IMR-90 (cell line): ENCODE results near the gene ZSCAN5A. TPM values are rescaled to one million over a fixed set of nuclear protein-coding genes. Genes with fewer than 3 reads are reported as not detected.

Experiments
- ATAC-seq: fragments of 200-7000 bp; cut with Tn5 transposase; 2 replicates; pipeline ENCODE4 v1.9.1; 2020; ENCODE audit warnings: low read depth, mild to moderate bottlenecking, moderate library complexity
- Bru-seq: library from RNA; stranded (reverse); fragments of 400-500 nt; gene quantifications from one replicate; lab custom pipeline; 2021; lab: Mats Ljungman, UMichigan
- BruChase-seq, 2 experiments: library from RNA; stranded (reverse); fragments of 400-500 nt; gene quantifications; one replicate each; lab custom pipeline; 2021; lab: Mats Ljungman, UMichigan
- BruUV-seq: library from RNA; stranded (reverse); fragments of 400-500 nt; replicated peaks from 2 replicates; lab custom pipeline; 2021; lab: Mats Ljungman, UMichigan
- CTCF ChIA-PET: fragments of 300-600 bp; formaldehyde crosslinking; extraction: SDS; loops from one replicate; lab custom pipeline; 2021; ENCODE audit warnings: antibody characterized with exemption; lab: Yijun Ruan, JAX
- POLR2A ChIA-PET: fragments of 300-600 bp; sonication (Branson Sonifier 250); formaldehyde crosslinking; loops from one replicate; lab custom pipeline; 2022; ENCODE audit warnings: antibody characterized with exemption; ENCODE audit not compliant: unreplicated experiment; lab: Charles Lee
- DNase-seq: peaks from one replicate; pipeline ENCODE4 v3.0.0; 2013
- H2AFZ ChIP-seq: replicated peaks from 2 replicates; pipeline ENCODE3; 2013; ENCODE audit warnings: low read length, mild to moderate bottlenecking; ENCODE audit not compliant: poor library complexity
- H2AK5ac ChIP-seq: 2 replicates; pipeline ENCODE4 v1.6.1; 2013; ENCODE audit warnings: low read depth, low read length, inconsistent platforms
- H2AK9ac ChIP-seq: replicated peaks from 2 replicates; pipeline ENCODE3; 2013; ENCODE audit warnings: mild to moderate bottlenecking, low read depth, low read length, moderate library complexity; ENCODE audit not compliant: poor library complexity
- H2BK120ac ChIP-seq: 2 replicates; pipeline ENCODE4 v1.6.1; 2013; ENCODE audit warnings: low read depth, low read length, inconsistent platforms
- H2BK15ac ChIP-seq: 3 replicates; pipeline ENCODE4 v1.6.1; 2013; ENCODE audit warnings: low read depth, low read length, inconsistent platforms
- H2BK20ac ChIP-seq: 2 replicates; pipeline ENCODE4 v1.6.1; 2013; ENCODE audit warnings: low read depth, mild to moderate bottlenecking, inconsistent platforms, low read length, moderate library complexity
- H2BK5ac ChIP-seq: 2 replicates; pipeline ENCODE4 v1.6.1; 2013; ENCODE audit warnings: mild to moderate bottlenecking, low read depth, low read length, inconsistent platforms; ENCODE audit not compliant: poor library complexity, severe bottlenecking
- H3K14ac ChIP-seq: replicated peaks from 2 replicates; pipeline ENCODE4 v1.6.1; 2013; ENCODE audit warnings: low read depth, low read length, inconsistent platforms
- H3K18ac ChIP-seq: 2 replicates; pipeline ENCODE4 v1.6.1; 2013; ENCODE audit warnings: low read depth, low read length, control low read depth
- H3K23ac ChIP-seq: 2 replicates; pipeline ENCODE4 v1.6.1; 2013; ENCODE audit warnings: low read depth, low read length, inconsistent platforms
- H3K27ac ChIP-seq: 2 replicates; pipeline ENCODE4 v1.5.1; 2013; ENCODE audit warnings: mild to moderate bottlenecking, control low read depth, low read length; ENCODE audit not compliant: insufficient read depth
- H3K27me3 ChIP-seq: 2 replicates; pipeline ENCODE4 v1.6.1; 2013; ENCODE audit warnings: low read length; ENCODE audit not compliant: control insufficient read depth, insufficient read depth
- H3K36me3 ChIP-seq: 2 replicates; pipeline ENCODE4 v1.6.1; 2013; ENCODE audit warnings: low read length, mixed read lengths; ENCODE audit not compliant: control insufficient read depth, insufficient read depth
- H3K4ac ChIP-seq: 2 replicates; pipeline ENCODE4 v1.6.1; 2013; ENCODE audit warnings: low read depth, low read length, inconsistent platforms
- H3K4me1 ChIP-seq: 2 replicates; pipeline ENCODE4 v1.6.1; 2013; ENCODE audit warnings: low read length, mixed read lengths; ENCODE audit not compliant: control insufficient read depth, insufficient read depth
- H3K4me2 ChIP-seq: 2 replicates; pipeline ENCODE4 v1.6.1; 2013; ENCODE audit warnings: low read depth, mild to moderate bottlenecking, control low read depth, low read length, moderate library complexity
- H3K4me3 ChIP-seq: 2 replicates; pipeline ENCODE4 v1.5.1; 2013; ENCODE audit warnings: low read depth, mild to moderate bottlenecking, control low read depth, low read length, moderate library complexity; ENCODE audit not compliant: insufficient read depth
- H3K56ac ChIP-seq: 2 replicates; pipeline ENCODE4 v1.6.1; 2013; ENCODE audit warnings: low read length, inconsistent platforms; ENCODE audit not compliant: insufficient read depth; ENCODE audit errors: extremely low read depth
- H3K79me1 ChIP-seq, 2 experiments: 2 replicates each; pipeline ENCODE4 v1.6.1; 2013; ENCODE audit warnings: low read length in 2 of 2, inconsistent platforms in 1 of 2, low read depth in 1 of 2
- H3K9ac ChIP-seq: 2 replicates; pipeline ENCODE4 v1.6.1; 2013; ENCODE audit warnings: low read depth, low read length, control low read depth
- H3K9me1 ChIP-seq: 2 replicates; pipeline ENCODE4 v1.6.1; 2013; ENCODE audit warnings: low read length, inconsistent platforms; ENCODE audit not compliant: insufficient read depth
- H3K9me3 ChIP-seq: 2 replicates; pipeline ENCODE4 v1.6.1; 2013; ENCODE audit warnings: low read length; ENCODE audit not compliant: control insufficient read depth, insufficient read depth
- H4K20me1 ChIP-seq: 2 replicates; pipeline ENCODE4 v1.6.1; 2013; ENCODE audit warnings: low read length, inconsistent platforms; ENCODE audit not compliant: insufficient read depth
- H4K5ac ChIP-seq: 2 replicates; pipeline ENCODE4 v1.6.1; 2013; ENCODE audit warnings: mild to moderate bottlenecking, low read depth, low read length, control low read depth
- H4K8ac ChIP-seq, 2 experiments: 2 replicates each; pipeline ENCODE4 v1.6.1; 2013; ENCODE audit warnings: low read depth in 2 of 2, low read length in 2 of 2, control low read depth in 1 of 2, inconsistent platforms in 1 of 2
- H4K91ac ChIP-seq: 2 replicates; pipeline ENCODE4 v1.6.1; 2013; ENCODE audit warnings: low read depth, low read length, inconsistent platforms; ENCODE audit not compliant: insufficient read depth
- CHD1 ChIP-seq: IDR thresholded peaks from 2 replicates; pipeline ENCODE4 v1.6.1; 2012; ENCODE audit warnings: low read depth, low read length, improper control_type of control experiment
- MAFK ChIP-seq: IDR thresholded peaks from 2 replicates; pipeline ENCODE4 v1.6.1; 2012; ENCODE audit warnings: low read depth, low read length, improper control_type of control experiment
- MAZ ChIP-seq: IDR thresholded peaks from 2 replicates; pipeline ENCODE4 v1.6.1; 2012; ENCODE audit warnings: low read depth, mild to moderate bottlenecking, low read length, improper control_type of control experiment, moderate library complexity, borderline replicate concordance
- MXI1 ChIP-seq: IDR thresholded peaks from 2 replicates; pipeline ENCODE4 v1.6.1; 2012; ENCODE audit warnings: low read depth, mild to moderate bottlenecking, low read length, moderate library complexity, borderline replicate concordance
- NFE2L2 ChIP-seq: fragments of 150-350 bp; IDR thresholded peaks from 2 replicates; pipeline ENCODE4 v1.6.1; 2016; ENCODE audit warnings: low read depth, mild to moderate bottlenecking, low read length
- POLR2A ChIP-seq: IDR thresholded peaks from 2 replicates; pipeline ENCODE4 v1.6.1; 2012; ENCODE audit warnings: mild to moderate bottlenecking, low read depth, low read length
- RFX5 ChIP-seq: IDR thresholded peaks from 2 replicates; pipeline ENCODE4 v1.8.0; 2012; ENCODE audit warnings: low read depth, mild to moderate bottlenecking, low read length, moderate library complexity
- SMC3 ChIP-seq: fragments of 150-350 bp; IDR thresholded peaks from 2 replicates; pipeline ENCODE4 v1.6.1; 2016; ENCODE audit warnings: low read depth, mild to moderate bottlenecking, antibody characterized with exemption, low read length, moderate library complexity
- WGBS, 2 experiments: methylation state at CpG; one replicate each; pipeline versions ENCODE4 v1.1.5 to v1.1.7; 2013; ENCODE audit warnings: missing lambda C conversion rate in 2 of 2; ENCODE audit not compliant: insufficient read length in 1 of 2; ENCODE audit errors: extremely low coverage in 2 of 2; 5-methylcytosine and 5-hydroxymethylcytosine counted together
- dilution Hi-C: fragments of 300-500 bp; cut with HindIII; formaldehyde crosslinking; loops from one replicate; pipeline ENCODE4 v1.14.3; 2018; ENCODE audit warnings: low sequenced_read_pairs; ENCODE audit not compliant: unreplicated experiment
- in situ Hi-C: fragments of 300-500 bp; cut with MboI; formaldehyde crosslinking; loops from 3 replicates; pipeline ENCODE4 v1.14.3; 2019; ENCODE audit warnings: low sequenced_read_pairs, inconsistent platforms, mixed read lengths
- intact Hi-C: fragments of 100-400 bp; cut with micrococcal nuclease; formaldehyde crosslinking; loops from 2 replicates; pipeline ENCODE4 v1.10.0; 2022
- long read RNA-seq: library from polyadenylated mRNA; unstranded; transcript quantifications from one replicate; pipeline ENCODE4 v2.0.0, GENCODE V29; 2021; ENCODE audit not compliant: unreplicated experiment
- polyA plus RNA-seq, 3 experiments: library from polyadenylated mRNA; depleted of rRNA; stranded (reverse); fragments of >200 nt; gene quantifications; 2 replicates each; pipeline ENCODE4 v1.2.3, GENCODE V29; 2012; ENCODE audit warnings: low replicate concordance in 1 of 3
- total RNA-seq: library from RNA; depleted of rRNA; stranded (reverse); fragments of >200 nt; gene quantifications from 2 replicates; pipeline ENCODE4 v1.2.3, GENCODE V29; 2012; rRNA removed
- TF ChIP-seq, protein P1 (sequence below): conservative IDR thresholded peaks from 2 replicates; pipeline ENCODE4 v1.5.1; 2012; ENCODE audit warnings: mild to moderate bottlenecking, low read depth, low read length, improper control_type of control experiment
- TF ChIP-seq, protein P2 (sequence below): fragments of 150-350 bp; IDR thresholded peaks from 2 replicates; pipeline ENCODE4 v1.6.1; 2016; ENCODE audit warnings: low read depth, mild to moderate bottlenecking, low read length, moderate library complexity, borderline replicate concordance

The ZSCAN5A gene, protein sequence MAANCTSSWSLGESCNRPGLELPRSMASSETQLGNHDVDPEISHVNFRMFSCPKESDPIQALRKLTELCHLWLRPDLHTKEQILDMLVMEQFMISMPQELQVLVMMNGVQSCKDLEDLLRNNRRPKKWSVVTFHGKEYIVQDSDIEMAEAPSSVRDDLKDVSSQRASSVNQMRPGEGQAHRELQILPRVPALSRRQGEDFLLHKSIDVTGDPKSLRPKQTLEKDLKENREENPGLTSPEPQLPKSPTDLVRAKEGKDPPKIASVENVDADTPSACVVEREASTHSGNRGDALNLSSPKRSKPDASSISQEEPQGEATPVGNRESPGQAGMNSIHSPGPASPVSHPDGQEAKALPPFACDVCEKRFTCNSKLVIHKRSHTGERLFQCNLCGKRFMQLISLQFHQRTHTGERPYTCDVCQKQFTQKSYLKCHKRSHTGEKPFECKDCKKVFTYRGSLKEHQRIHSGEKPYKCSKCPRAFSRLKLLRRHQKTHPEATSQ
- 3.6 and 4.3 TPM in 2 replicates for total RNA-seq
- 5.0 and 7.5 TPM in 2 replicates for polyA plus RNA-seq (2012; rRNA removed)
- 2.5 and 4.1 TPM in 2 replicates for polyA plus RNA-seq (2012; cell fraction: cytosol; rRNA removed)
- polyA plus RNA-seq (2012; cell fraction: nucleus; rRNA removed; ENCODE audit: low replicate concordance) = 2.0 and 4.5 TPM in 2 replicates
- percentile 60 among the genes with signal in this experiment for Bru-seq, nascent RNA
- percentile 67 among the genes with signal in this experiment for BruChase-seq, experiment 1, labeled RNA remaining after a 6-hour chase
- BruChase-seq, experiment 2, labeled RNA remaining after a 2-hour chase = percentile 65 among the genes with signal in this experiment
- long read RNA-seq, partial matches to known transcripts = 0 of 4 reads
- long read RNA-seq, other reads (novel, unspliced or antisense) = 4 of 4 reads

DNA sequence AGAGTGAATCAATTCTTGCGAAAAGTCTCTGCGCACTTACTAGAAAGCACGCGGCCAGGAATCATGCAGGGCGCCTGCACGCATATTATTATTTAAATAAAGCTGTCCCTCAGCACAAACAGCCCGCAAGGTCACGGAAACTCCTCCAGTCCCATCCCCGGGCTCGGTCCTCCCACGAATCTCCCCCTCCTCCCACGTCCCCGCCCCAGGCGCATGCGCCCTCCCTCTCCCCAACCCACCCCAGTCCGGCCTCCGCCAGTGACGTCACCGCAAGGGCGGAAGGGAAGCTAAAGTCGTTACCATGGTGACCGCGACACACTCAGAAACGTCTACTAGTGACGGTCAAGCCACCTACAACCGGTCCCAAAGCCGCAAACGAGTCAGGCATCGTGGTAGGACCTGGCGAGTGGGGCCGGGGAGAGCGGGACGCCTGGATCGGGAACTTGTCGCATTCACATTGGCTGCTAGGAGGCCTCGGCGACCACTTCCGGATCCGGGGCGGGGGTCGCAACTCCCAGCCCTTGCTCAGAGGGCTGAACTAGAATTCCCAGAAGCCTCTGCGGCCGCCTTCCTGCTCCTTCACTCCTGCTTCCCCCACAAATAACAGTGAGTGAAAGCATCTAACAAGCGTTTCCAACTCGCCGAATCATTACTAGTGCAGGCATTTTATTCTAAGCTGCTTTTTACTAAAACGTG is at the start of gene ZSCAN5A:
TSS of gene ZSCAN5A (minus strand) at position 459 of the 696 bp plus-strand sequence. CDS start 89,793 bp downstream, outside the sequence.
- Histone ChIP-seq H3K4me3 (peak within 1 kb of the TSS; percentile 55), H4K20me1 (no peaks in the 10 kb centered on the region), H4K8ac (peak within 1 kb of the TSS; percentile 85 to 100), H3K4me1 (no peaks in the 10 kb centered on the region), H3K9me1 (peaks cover 10% of the 10 kb centered on the region; the same call in 1 of the 2 replicates), H3K4ac (peak within 1 kb of the TSS; percentile 100), H2BK5ac (peak within 1 kb of the TSS; percentile 93), H3K9ac (peak within 1 kb of the TSS; percentile 90), H4K91ac (peak within 1 kb of the TSS; percentile 99), H3K23ac (peak within 1 kb of the TSS; percentile 100), H3K36me3 (no peaks in the 10 kb centered on the region), H3K9me3 (no peaks in the 10 kb centered on the region), H3K27me3 (no peaks in the 10 kb centered on the region), H3K4me2 (peak within 1 kb of the TSS; percentile 96), H2AK5ac (peak within 1 kb of the TSS; percentile 93), H3K14ac (peak within 1 kb of the TSS; percentile 100), H2BK15ac (peak within 1 kb of the TSS; percentile 95), H2BK120ac (peak within 1 kb of the TSS; percentile 99), H2AK9ac (peak within 1 kb of the TSS; percentile 98), H2BK20ac (peak within 1 kb of the TSS; percentile 96), H3K56ac (peak within 1 kb of the TSS; percentile 100), H3K18ac (peak within 1 kb of the TSS; percentile 87), H3K27ac (peak within 1 kb of the TSS; percentile 87), H3K79me1 (peaks cover 0 to 17% of the 10 kb centered on the region in 2 experiments; a peak in 3 of 4 replicates), H2AFZ (peak within 1 kb of the TSS; percentile 100), H4K5ac (peak within 1 kb of the TSS; percentile 92)
- ATAC-seq (peak; percentile 88), DNase-seq (peak; percentile 91)
- POLR2A ChIA-PET = interaction anchor here (0.6 kb wide), 1 partner anchor 175 kb away, joined by 4 read pairs; no protein-coding TSS in a partner anchor
- WGBS, 2 experiments = 0% methylated on average over 24 of the region's 47 CpGs; no CpG with 5 or more reads in 1 of the 2 experiments
- BruUV-seq = TSS peak; percentile 12
- dilution Hi-C loops = no loop called here
- intact Hi-C loops = loop anchor here (10.0 kb wide), 1 partner anchor 140 kb away; the partner anchor contains the start of gene GALP
- CTCF ChIA-PET = interaction anchor here (0.5 to 1.7 kb wide), 3 partner anchors 19 to 173 kb away, joined by 3 to 6 read pairs (median 3); no protein-coding TSS in a partner anchor
- in situ Hi-C loops = no loop called here
- TF ChIP-seq, protein P1, sequence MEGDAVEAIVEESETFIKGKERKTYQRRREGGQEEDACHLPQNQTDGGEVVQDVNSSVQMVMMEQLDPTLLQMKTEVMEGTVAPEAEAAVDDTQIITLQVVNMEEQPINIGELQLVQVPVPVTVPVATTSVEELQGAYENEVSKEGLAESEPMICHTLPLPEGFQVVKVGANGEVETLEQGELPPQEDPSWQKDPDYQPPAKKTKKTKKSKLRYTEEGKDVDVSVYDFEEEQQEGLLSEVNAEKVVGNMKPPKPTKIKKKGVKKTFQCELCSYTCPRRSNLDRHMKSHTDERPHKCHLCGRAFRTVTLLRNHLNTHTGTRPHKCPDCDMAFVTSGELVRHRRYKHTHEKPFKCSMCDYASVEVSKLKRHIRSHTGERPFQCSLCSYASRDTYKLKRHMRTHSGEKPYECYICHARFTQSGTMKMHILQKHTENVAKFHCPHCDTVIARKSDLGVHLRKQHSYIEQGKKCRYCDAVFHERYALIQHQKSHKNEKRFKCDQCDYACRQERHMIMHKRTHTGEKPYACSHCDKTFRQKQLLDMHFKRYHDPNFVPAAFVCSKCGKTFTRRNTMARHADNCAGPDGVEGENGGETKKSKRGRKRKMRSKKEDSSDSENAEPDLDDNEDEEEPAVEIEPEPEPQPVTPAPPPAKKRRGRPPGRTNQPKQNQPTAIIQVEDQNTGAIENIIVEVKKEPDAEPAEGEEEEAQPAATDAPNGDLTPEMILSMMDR = no peak
- TF ChIP-seq MXI1 (no peak), SMC3 (no peak), POLR2A (peak; percentile 91), RFX5 (no peak), MAFK (no peak), CHD1 (no peak), MAZ (peak; percentile 60; the same call in 1 of the 2 replicates), NFE2L2 (peak; percentile 10; the same call in 1 of the 2 replicates)
- TF ChIP-seq, protein P2, sequence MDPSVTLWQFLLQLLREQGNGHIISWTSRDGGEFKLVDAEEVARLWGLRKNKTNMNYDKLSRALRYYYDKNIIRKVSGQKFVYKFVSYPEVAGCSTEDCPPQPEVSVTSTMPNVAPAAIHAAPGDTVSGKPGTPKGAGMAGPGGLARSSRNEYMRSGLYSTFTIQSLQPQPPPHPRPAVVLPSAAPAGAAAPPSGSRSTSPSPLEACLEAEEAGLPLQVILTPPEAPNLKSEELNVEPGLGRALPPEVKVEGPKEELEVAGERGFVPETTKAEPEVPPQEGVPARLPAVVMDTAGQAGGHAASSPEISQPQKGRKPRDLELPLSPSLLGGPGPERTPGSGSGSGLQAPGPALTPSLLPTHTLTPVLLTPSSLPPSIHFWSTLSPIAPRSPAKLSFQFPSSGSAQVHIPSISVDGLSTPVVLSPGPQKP = peak; percentile 35; the same call in 1 of the 2 replicates
